ENCODE data around the gene BNC2. TPM values are rescaled to one million over a fixed set of nuclear protein-coding genes. Genes with fewer than 3 reads are reported as not detected.
A peak's percentile ranks its signal among the peaks of the same experiment; 100 is the strongest.

BNC2 gene
- total and polyA plus RNA-seq, 2 of the 13 experiments (the other 11 are each of a cell fraction or from before 2014, with no cell fraction given), result not detected

- TF ChIP-seq ZBTB46 (CRISPR knock-in tag; IDR thresholded peaks at IDR 0.05; ENCODE audit: borderline replicate concordance) (no peak), CENPT (CRISPR knock-in tag; IDR thresholded peaks at IDR 0.05; ENCODE audit: low read depth) (no peak), IKZF4 (CRISPR knock-in tag; IDR thresholded peaks at IDR 0.05; ENCODE audit: borderline replicate concordance, low read depth, not compliant biosample characterization) (no peak), ZC3H4 (CRISPR knock-in tag; IDR thresholded peaks at IDR 0.05; ENCODE audit: borderline replicate concordance) (no peak), PLSCR1 (CRISPR knock-in tag; IDR thresholded peaks at IDR 0.05; ENCODE audit: borderline replicate concordance) (no peak), ZBTB38 (CRISPR knock-in tag; IDR thresholded peaks at IDR 0.05) (no peak), DNMT1 (CRISPR knock-in tag; IDR thresholded peaks at IDR 0.05) (no peak), TSC22D2 (CRISPR knock-in tag; IDR thresholded peaks at IDR 0.05; ENCODE audit: borderline replicate concordance) (no peak), GATA4 (IDR thresholded peaks at IDR 0.05; ENCODE audit: borderline replicate concordance, low read depth) (no peak), ISX (CRISPR knock-in tag; conservative IDR thresholded peaks at IDR 0.05) (no peak), ZGPAT (CRISPR knock-in tag; IDR thresholded peaks at IDR 0.05) (peak; percentile 58; the same call in 1 of the 2 replicates), NONO (IDR thresholded peaks at IDR 0.05) (no peak), NONO (CRISPR knock-in tag; conservative IDR thresholded peaks at IDR 0.05) (0 out of 2 replicates have a peak, but pooled peaks have one; percentile 34), ARID5B (CRISPR knock-in tag; IDR thresholded peaks at IDR 0.05) (peak; percentile 94), ZNF800 (CRISPR knock-in tag; IDR thresholded peaks at IDR 0.05) (no peak), ZSCAN20 (CRISPR knock-in tag; IDR thresholded peaks at IDR 0.05; ENCODE audit: borderline replicate concordance) (no peak), RARG (CRISPR knock-in tag; IDR thresholded peaks at IDR 0.05; ENCODE audit: low read depth) (no peak), FOXP1 (IDR thresholded peaks at IDR 0.05) (no peak), FOXP1 (CRISPR knock-in tag; IDR thresholded peaks at IDR 0.05) (peak; percentile 82)
Measured at GRCh38 chr9:16413509-16414016, 456.9 kb downstream of the BNC2 start (continued).
